Mesendoderm (in vitro differentiated cells): ENCODE results near the gene UBE2H.

Experiments used
- DNase-seq: peaks from one replicate; pipeline ENCODE4 v3.0.0; 2013
- H2AK5ac ChIP-seq: 2 replicates; pipeline ENCODE4 v1.6.1; 2013; ENCODE audit warnings: low read length, inconsistent platforms
- H2BK120ac ChIP-seq: 2 replicates; pipeline ENCODE4 v1.6.1; 2013; ENCODE audit warnings: low read depth, mild to moderate bottlenecking, low read length, moderate library complexity, mixed read lengths
- H2BK15ac ChIP-seq: replicated peaks from 2 replicates; pipeline ENCODE4 v1.6.1; 2013; ENCODE audit warnings: low read depth, mild to moderate bottlenecking, moderate library complexity
- H2BK5ac ChIP-seq: 2 replicates; pipeline ENCODE4 v1.6.1; 2013; ENCODE audit warnings: low read length, inconsistent platforms
- H3K18ac ChIP-seq: 2 replicates; pipeline ENCODE4 v1.6.1; 2013; ENCODE audit warnings: mild to moderate bottlenecking, low read length, mixed read lengths
- H3K23ac ChIP-seq: one replicate; pipeline ENCODE4 v1.6.1; 2013; ENCODE audit warnings: low read length
- H3K27ac ChIP-seq: 2 replicates; pipeline ENCODE4 v1.5.1; 2013; ENCODE audit warnings: low read depth, mild to moderate bottlenecking, inconsistent platforms, low read length, moderate library complexity
- H3K27me3 ChIP-seq: 2 replicates; pipeline ENCODE4 v1.6.1; 2013; ENCODE audit warnings: low read length, control low read depth, mild to moderate bottlenecking, inconsistent platforms; ENCODE audit not compliant: insufficient read depth, poor library complexity
- H3K36me3 ChIP-seq: 2 replicates; pipeline ENCODE4 v1.6.1; 2013; ENCODE audit warnings: low read length, inconsistent platforms; ENCODE audit not compliant: control insufficient read depth, insufficient read depth
- H3K4ac ChIP-seq: one replicate; pipeline ENCODE4 v1.6.1; 2013; ENCODE audit warnings: low read depth, mild to moderate bottlenecking, low read length, moderate library complexity
- H3K4me1 ChIP-seq: 2 replicates; pipeline ENCODE4 v1.6.1; 2013; ENCODE audit warnings: low read depth, low read length, inconsistent platforms; ENCODE audit not compliant: control insufficient read depth
- H3K4me2 ChIP-seq: 2 replicates; pipeline ENCODE4 v1.6.1; 2013; ENCODE audit warnings: low read length
- H3K4me3 ChIP-seq: 2 replicates; pipeline ENCODE4 v1.5.1; 2013; ENCODE audit warnings: mild to moderate bottlenecking, low read length
- H3K56ac ChIP-seq: one replicate; pipeline ENCODE4 v1.6.1; 2013; ENCODE audit warnings: low read length
- H3K79me1 ChIP-seq: 2 replicates; pipeline ENCODE4 v1.6.1; 2013; ENCODE audit warnings: low read length, inconsistent platforms
- H3K79me2 ChIP-seq: 2 replicates; pipeline ENCODE4 v1.6.1; 2013; ENCODE audit warnings: mild to moderate bottlenecking, low read length; ENCODE audit not compliant: control insufficient read depth, insufficient read depth
- H3K9ac ChIP-seq: 2 replicates; pipeline ENCODE4 v1.6.1; 2013; ENCODE audit warnings: low read length, inconsistent platforms
- H4K5ac ChIP-seq: one replicate; pipeline ENCODE4 v1.6.1; 2013; ENCODE audit warnings: low read length
- H4K8ac ChIP-seq: one replicate; pipeline ENCODE4 v1.6.1; 2013; ENCODE audit warnings: low read depth, mild to moderate bottlenecking, control low read depth, low read length, moderate library complexity
- WGBS: extraction: QIAGEN DNeasy Blood & Tissue Kit; methylation state at CpG from one replicate; pipeline ENCODE4 v1.1.7; 2013; ENCODE audit warnings: low lambda C conversion rate, missing lambda C conversion rate; ENCODE audit not compliant: insufficient coverage; ENCODE audit errors: extremely low coverage; 5-methylcytosine and 5-hydroxymethylcytosine counted together

UBE2H gene

DNA sequence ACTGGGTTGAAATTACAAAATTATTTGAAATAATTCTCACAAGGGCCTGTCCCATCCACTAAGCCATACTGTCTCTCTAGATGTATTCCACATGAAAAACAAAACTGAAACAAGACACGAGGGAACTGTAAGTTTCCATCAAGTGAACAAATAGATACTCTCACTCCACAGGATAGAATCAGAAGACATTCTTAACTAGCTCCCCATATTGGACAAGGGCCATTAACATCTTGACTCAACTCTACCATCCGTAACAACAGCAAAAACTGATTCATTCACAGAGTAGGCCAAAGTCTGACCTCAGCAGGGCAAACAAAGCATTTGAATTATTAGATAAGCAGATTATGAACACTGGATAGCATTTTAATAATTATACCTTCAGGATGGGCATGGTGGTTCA lies 29.1 kb downstream of the UBE2H start:
- Histone ChIP-seq H3K56ac (no peak overlapping the region), H2AK5ac (no peak overlapping the region), H3K4me1 (no peaks in the 10 kb centered on the region), H3K18ac (no peak overlapping the region), H3K4me3 (no peak overlapping the region), H3K23ac (no peak overlapping the region), H3K9ac (no peak overlapping the region), H4K5ac (no peak overlapping the region), H3K79me2 (peaks cover 5% of the 10 kb centered on the region), H3K4ac (no peak overlapping the region), H2BK15ac (no peak overlapping the region), H3K36me3 (no peaks in the 10 kb centered on the region), H2BK120ac (no peak overlapping the region), H3K4me2 (no peak overlapping the region), H2BK5ac (no peak overlapping the region), H3K27ac (no peak overlapping the region), H3K79me1 (peaks cover 9% of the 10 kb centered on the region), H4K8ac (no peak overlapping the region), H3K27me3 (no peaks in the 10 kb centered on the region)
- no CpG with 5 or more reads among the region's 2 CpGs for WGBS
- DNase-seq, result no peak

DNA sequence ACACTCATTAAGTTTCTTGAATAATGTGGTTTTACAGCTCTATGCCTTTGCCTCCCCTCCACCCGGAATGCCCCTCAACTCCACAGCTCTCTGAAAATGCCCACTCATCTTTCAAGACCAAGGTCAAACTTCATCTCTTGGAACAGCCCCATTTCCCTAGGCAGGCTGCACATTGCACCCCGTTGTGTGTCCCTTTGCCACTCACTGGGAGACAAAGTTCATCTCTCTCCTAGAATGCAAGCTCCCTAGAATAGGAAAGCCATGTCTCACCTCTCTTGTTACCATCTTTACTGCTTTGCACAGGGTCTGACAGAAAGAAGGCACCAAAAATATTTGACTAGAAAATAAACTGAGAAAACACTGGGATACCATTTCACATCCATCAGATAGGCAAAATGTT lies 33.3 kb downstream of the UBE2H start:
- no peak overlapping the region for H2BK15ac ChIP-seq
- H3K79me1 ChIP-seq, result peaks cover 16% of the 10 kb centered on the region
- WGBS, result no CpG with 5 or more reads among the region's 2 CpGs
- H3K4ac ChIP-seq, result no peak overlapping the region
- no peaks in the 10 kb centered on the region for H3K4me1 ChIP-seq
- H3K4me3 ChIP-seq, result no peak overlapping the region
- no peaks in the 10 kb centered on the region for H3K27me3 ChIP-seq
- no peak overlapping the region for H3K9ac ChIP-seq
- no peak overlapping the region for H3K18ac ChIP-seq
- H3K79me2 ChIP-seq, result peaks cover 17% of the 10 kb centered on the region
- H2BK5ac ChIP-seq, result no peak overlapping the region
- no peak overlapping the region for H4K5ac ChIP-seq
- no peak overlapping the region for H2AK5ac ChIP-seq
- no peak overlapping the region for H3K4me2 ChIP-seq
- no peak overlapping the region for H3K56ac ChIP-seq
- no peak for DNase-seq
- H3K36me3 ChIP-seq, result no peaks in the 10 kb centered on the region
- H2BK120ac ChIP-seq, result no peak overlapping the region
- H3K23ac ChIP-seq, result no peak overlapping the region
- no peak overlapping the region for H4K8ac ChIP-seq
- H3K27ac ChIP-seq, result no peak overlapping the region

DNA sequence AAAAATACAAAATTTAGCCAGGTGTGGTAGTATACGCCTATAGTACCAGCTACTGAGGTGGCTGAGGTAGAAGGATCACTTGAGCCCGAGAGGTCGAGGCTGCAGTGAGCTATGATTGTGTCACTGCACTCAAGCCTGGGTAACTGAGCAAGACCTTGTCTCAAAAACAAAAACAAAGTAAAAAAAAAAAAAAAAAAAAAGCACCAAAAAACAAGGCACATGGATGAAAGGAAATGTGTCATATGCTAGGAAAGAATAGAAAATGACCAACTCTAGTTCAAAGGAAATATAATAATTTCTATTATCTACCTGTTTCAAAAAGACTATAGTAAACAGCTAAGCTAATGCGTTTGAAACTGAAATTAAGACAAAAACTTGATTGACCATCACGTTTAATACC lies 33.8 kb downstream of the UBE2H start:
- no peak overlapping the region for H4K5ac ChIP-seq
- H3K36me3 ChIP-seq, result no peaks in the 10 kb centered on the region
- H2BK120ac ChIP-seq, result no peak overlapping the region
- no peak overlapping the region for H3K4me2 ChIP-seq
- H2BK5ac ChIP-seq, result no peak overlapping the region
- peaks cover 16% of the 10 kb centered on the region for H3K79me1 ChIP-seq
- H3K4me3 ChIP-seq, result no peak overlapping the region
- no peak overlapping the region for H3K27ac ChIP-seq
- H3K4ac ChIP-seq, result no peak overlapping the region
- no peak overlapping the region for H4K8ac ChIP-seq
- no peak overlapping the region for H3K9ac ChIP-seq
- no CpG with 5 or more reads among the region's 5 CpGs for WGBS
- no peaks in the 10 kb centered on the region for H3K4me1 ChIP-seq
- H3K79me2 ChIP-seq, result peaks cover 19% of the 10 kb centered on the region
- no peak overlapping the region for H3K18ac ChIP-seq
- H3K27me3 ChIP-seq, result no peaks in the 10 kb centered on the region
- H2BK15ac ChIP-seq, result no peak overlapping the region
- no peak overlapping the region for H3K56ac ChIP-seq
- no peak for DNase-seq
- H2AK5ac ChIP-seq, result no peak overlapping the region
- no peak overlapping the region for H3K23ac ChIP-seq

DNA sequence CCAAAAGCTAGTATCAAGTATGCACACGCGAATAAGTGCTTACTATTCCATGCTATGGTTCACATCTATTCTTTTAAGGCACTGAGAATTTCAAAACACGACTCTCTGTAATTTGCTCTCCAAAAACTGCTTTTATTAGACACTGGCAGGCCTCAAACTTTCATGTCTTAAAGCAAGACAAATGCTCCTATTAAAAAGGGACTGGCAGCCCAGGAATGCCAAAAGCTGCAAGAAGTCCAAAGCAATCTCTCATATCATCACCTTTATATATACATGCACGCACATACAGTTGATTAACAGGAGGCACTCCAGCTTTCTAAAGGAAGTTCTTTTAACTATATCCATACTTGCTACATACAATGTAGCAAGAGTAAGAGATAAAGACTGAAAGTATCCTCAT lies 34.8 kb downstream of the UBE2H start:
- Histone ChIP-seq H3K4me3 (no peak overlapping the region), H3K56ac (no peak overlapping the region), H4K5ac (no peak overlapping the region), H3K79me2 (peaks cover 24% of the 10 kb centered on the region), H3K4me2 (no peak overlapping the region), H3K79me1 (peaks cover 19% of the 10 kb centered on the region), H3K4me1 (no peaks in the 10 kb centered on the region), H2AK5ac (no peak overlapping the region), H2BK5ac (no peak overlapping the region), H3K23ac (no peak overlapping the region), H4K8ac (no peak overlapping the region), H3K27ac (no peak overlapping the region), H3K18ac (no peak overlapping the region), H3K36me3 (no peaks in the 10 kb centered on the region), H2BK120ac (no peak overlapping the region), H3K4ac (no peak overlapping the region), H2BK15ac (no peak overlapping the region), H3K27me3 (no peaks in the 10 kb centered on the region), H3K9ac (no peak overlapping the region)
- no peak for DNase-seq
- WGBS, result no CpG with 5 or more reads among the region's 4 CpGs

DNA sequence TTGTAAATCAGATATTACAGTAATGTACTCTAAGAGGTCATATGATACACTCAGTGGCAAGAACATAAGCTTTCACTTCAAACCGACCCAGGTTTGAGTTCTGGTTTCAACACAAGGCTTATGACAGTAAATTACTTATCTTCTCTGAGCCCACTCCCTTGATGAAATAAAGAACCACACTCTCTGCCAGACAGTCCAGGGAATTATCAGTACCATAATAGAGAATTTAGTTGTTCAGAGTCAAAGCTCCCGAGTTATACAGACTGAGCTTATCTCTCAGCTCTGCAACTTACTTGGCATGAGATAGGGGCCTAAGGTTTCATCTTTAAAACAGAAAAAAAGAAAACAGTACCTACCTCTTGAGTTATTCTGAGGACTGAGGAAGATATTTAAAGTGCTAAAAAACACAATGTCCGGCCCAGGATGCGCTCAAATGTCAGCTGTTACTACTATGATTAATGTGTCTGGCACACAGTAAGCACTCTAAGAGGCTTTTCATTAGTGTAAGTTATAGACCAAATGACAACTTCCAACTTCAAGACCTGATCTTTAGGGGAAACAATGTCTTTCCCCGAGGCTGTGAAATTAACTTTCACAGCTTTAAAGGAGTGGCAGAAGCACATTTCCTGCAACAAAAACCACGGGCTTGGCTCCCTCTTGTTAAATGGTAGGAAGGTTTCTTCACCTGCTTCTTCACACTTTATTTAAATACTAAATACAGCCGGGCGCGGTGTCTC lies 38.1 kb downstream of the UBE2H start:
- no peak overlapping the region for H2BK120ac ChIP-seq
- H3K23ac ChIP-seq, result no peak overlapping the region
- H3K4me3 ChIP-seq, result no peak overlapping the region
- H3K4me2 ChIP-seq, result no peak overlapping the region
- no CpG with 5 or more reads among the region's 9 CpGs for WGBS
- H3K18ac ChIP-seq, result no peak overlapping the region
- H2BK5ac ChIP-seq, result no peak overlapping the region
- H2BK15ac ChIP-seq, result no peak overlapping the region
- no peak overlapping the region for H4K5ac ChIP-seq
- H3K79me2 ChIP-seq, result peaks cover 26% of the 10 kb centered on the region
- H3K27ac ChIP-seq, result no peak overlapping the region
- no peaks in the 10 kb centered on the region for H3K27me3 ChIP-seq
- no peak overlapping the region for H3K4ac ChIP-seq
- H3K9ac ChIP-seq, result no peak overlapping the region
- H2AK5ac ChIP-seq, result no peak overlapping the region
- peak; percentile 36 for DNase-seq
- no peaks in the 10 kb centered on the region for H3K36me3 ChIP-seq
- no peaks in the 10 kb centered on the region for H3K4me1 ChIP-seq
- H4K8ac ChIP-seq, result no peak overlapping the region
- peaks cover 22% of the 10 kb centered on the region for H3K79me1 ChIP-seq
- no peak overlapping the region for H3K56ac ChIP-seq

DNA sequence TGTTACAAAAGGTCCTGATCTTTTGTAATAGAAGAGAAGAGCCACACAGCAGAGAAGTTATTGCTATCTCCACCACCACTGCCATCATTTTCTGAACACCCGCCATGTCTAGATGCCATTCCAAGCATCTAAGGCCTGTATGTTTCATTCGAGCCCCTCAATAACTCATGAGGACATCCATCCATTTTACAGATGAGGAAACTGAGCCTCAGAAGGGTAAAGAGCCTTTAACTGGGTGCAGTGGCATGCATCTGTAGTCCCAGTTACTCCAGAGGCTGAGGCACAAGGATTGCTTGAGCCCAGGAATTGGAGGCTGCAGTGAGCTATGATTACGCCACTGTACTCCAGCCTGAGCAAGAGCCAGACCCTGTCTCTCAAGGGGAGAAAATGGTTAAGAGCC lies 39.3 kb downstream of the UBE2H start:
- no peak overlapping the region for H2BK120ac ChIP-seq
- H3K23ac ChIP-seq, result no peak overlapping the region
- H2BK5ac ChIP-seq, result no peak overlapping the region
- no CpG with 5 or more reads among the region's 3 CpGs for WGBS
- no peak overlapping the region for H3K4me3 ChIP-seq
- no peak overlapping the region for H3K27ac ChIP-seq
- H4K5ac ChIP-seq, result no peak overlapping the region
- H3K9ac ChIP-seq, result no peak overlapping the region
- no peaks in the 10 kb centered on the region for H3K4me1 ChIP-seq
- DNase-seq, result no peak
- peaks cover 18% of the 10 kb centered on the region for H3K79me1 ChIP-seq
- no peak overlapping the region for H3K18ac ChIP-seq
- no peaks in the 10 kb centered on the region for H3K27me3 ChIP-seq
- no peak overlapping the region for H3K56ac ChIP-seq
- H3K4ac ChIP-seq, result no peak overlapping the region
- no peak overlapping the region for H2AK5ac ChIP-seq
- no peak overlapping the region for H2BK15ac ChIP-seq
- H3K36me3 ChIP-seq, result no peaks in the 10 kb centered on the region
- no peak overlapping the region for H3K4me2 ChIP-seq
- no peak overlapping the region for H4K8ac ChIP-seq
- peaks cover 21% of the 10 kb centered on the region for H3K79me2 ChIP-seq
